PC-3 (cell line): ENCODE results near the gene OR10AG1. TPM values are rescaled to one million over a fixed set of nuclear protein-coding genes. Genes with fewer than 3 reads are reported as not detected.

Experiments
- ATAC-seq: fragments of 200-7000 bp; cut with Tn5 transposase; 2 replicates; pipeline ENCODE4 v1.9.1; 2020; ENCODE audit warnings: mild to moderate bottlenecking, moderate library complexity
- Bru-seq: library from RNA; stranded (reverse); fragments of 400-500 nt; gene quantifications from one replicate; lab custom pipeline; 2021; lab: Mats Ljungman, UMichigan
- BruChase-seq, 2 experiments: library from RNA; stranded (reverse); fragments of 400-500 nt; gene quantifications; one replicate each; lab custom pipeline; 2021; lab: Mats Ljungman, UMichigan
- BruUV-seq: library from RNA; stranded (reverse); fragments of 400-500 nt; replicated peaks from 2 replicates; lab custom pipeline; 2021; lab: Mats Ljungman, UMichigan
- CTCF ChIA-PET: fragments of 300-600 bp; sonication (Branson Sonifier 250); formaldehyde crosslinking; loops from one replicate; lab custom pipeline; 2022; ENCODE audit warnings: antibody characterized with exemption; lab: Charles Lee
- POLR2A ChIA-PET: fragments of 300-600 bp; sonication (Branson Sonifier 250); formaldehyde crosslinking; loops from one replicate; lab custom pipeline; 2022; ENCODE audit warnings: antibody characterized with exemption; ENCODE audit not compliant: unreplicated experiment; lab: Charles Lee
- DNase-seq: peaks from one replicate; pipeline ENCODE4 v3.0.0-alpha.2; 2015
- H2AFZ ChIP-seq: fragments of 300-600 bp; sonication (generic); 2 replicates; pipeline ENCODE4 v1.6.0; 2016; ENCODE audit warnings: antibody characterized with exemption, low read length
- H3F3A ChIP-seq: fragments of 300-600 bp; sonication (generic); one replicate; pipeline ENCODE4 v1.6.0; 2017; ENCODE audit warnings: antibody characterized with exemption, low read length, control low read depth, mild to moderate bottlenecking; ENCODE audit not compliant: unreplicated experiment
- H3K27ac ChIP-seq: fragments of 300-600 bp; sonication (generic); 2 replicates; pipeline ENCODE4 v1.5.1; 2016; ENCODE audit warnings: mild to moderate bottlenecking, low read length
- H3K27me3 ChIP-seq: fragments of 300-600 bp; sonication (generic); 2 replicates; pipeline ENCODE4 v1.6.1; 2016; ENCODE audit warnings: low read length, mixed read lengths
- H3K36me3 ChIP-seq: fragments of 300-600 bp; sonication (generic); 2 replicates; pipeline ENCODE4 v1.6.1; 2016; ENCODE audit warnings: low read depth, mixed run types, low read length, mixed read lengths
- H3K4me1 ChIP-seq: fragments of 300-600 bp; sonication (generic); 2 replicates; pipeline ENCODE4 v1.5.1; 2016; ENCODE audit warnings: low read length; ENCODE audit not compliant: insufficient read depth
- H3K4me2 ChIP-seq: fragments of 300-600 bp; sonication (generic); 2 replicates; pipeline ENCODE4 v1.6.0; 2016; ENCODE audit warnings: low read length
- H3K4me3 ChIP-seq: fragments of 300-600 bp; sonication (generic); 2 replicates; pipeline ENCODE4 v1.5.1; 2016; ENCODE audit warnings: mild to moderate bottlenecking, low read length, mixed read lengths
- H3K79me2 ChIP-seq: fragments of 300-600 bp; sonication (generic); 2 replicates; pipeline ENCODE4 v1.6.1; 2017; ENCODE audit warnings: low read length, mixed read lengths
- H3K9ac ChIP-seq: fragments of 300-600 bp; sonication (generic); 2 replicates; pipeline ENCODE4 v1.6.0; 2016; ENCODE audit warnings: mild to moderate bottlenecking, low read length
- H3K9me2 ChIP-seq: fragments of 300-600 bp; sonication (generic); replicated peaks from 2 replicates; pipeline ENCODE4 v1.6.1; 2016; ENCODE audit warnings: mixed run types, low read length, mixed read lengths
- H3K9me3 ChIP-seq: fragments of 300-600 bp; sonication (generic); 2 replicates; pipeline ENCODE4 v1.6.1; 2016; ENCODE audit warnings: low read length, mixed read lengths
- H4K20me1 ChIP-seq: fragments of 300-600 bp; sonication (generic); 2 replicates; pipeline ENCODE4 v1.6.1; 2016; ENCODE audit warnings: low read length, mixed read lengths
- CTCF ChIP-seq: fragments of 300-600 bp; sonication (generic); conservative IDR thresholded peaks from 2 replicates; pipeline ENCODE4 v1.5.1; 2017; ENCODE audit warnings: antibody characterized with exemption, low read depth, mild to moderate bottlenecking, low read length
- EZH2 ChIP-seq: fragments of 300-600 bp; sonication (generic); IDR thresholded peaks from one replicate; pipeline ENCODE4 v1.6.1; 2017; ENCODE audit warnings: antibody characterized with exemption, mild to moderate bottlenecking, low read length; ENCODE audit not compliant: unreplicated experiment
- EZH2phosphoT487 ChIP-seq: fragments of 300-600 bp; sonication (generic); IDR thresholded peaks from 2 replicates; pipeline ENCODE4 v1.6.1; 2018; ENCODE audit warnings: mild to moderate bottlenecking, antibody characterized with exemption, low read length, borderline replicate concordance
- intact Hi-C: fragments of 100-400 bp; cut with micrococcal nuclease; formaldehyde crosslinking; loops from 2 replicates; pipeline ENCODE4 v1.9.0; 2023
- long read RNA-seq: library from polyadenylated mRNA; unstranded; transcript quantifications from one replicate; pipeline ENCODE4 v2.0.0, GENCODE V29; 2021; ENCODE audit not compliant: unreplicated experiment
- total RNA-seq: library from RNA; depleted of rRNA; stranded (reverse); fragments of >200 nt; gene quantifications from 2 replicates; pipeline ENCODE4 v1.2.3, GENCODE V29; 2014; rRNA removed

OR10AG1 gene
- total RNA-seq (not detected in 2 replicates), Bru-seq, nascent RNA (not detected), BruChase-seq, experiment 1, labeled RNA remaining after a 6-hour chase (not detected), BruChase-seq, experiment 2, labeled RNA remaining after a 2-hour chase (not detected)
- long read RNA-seq = 0 reads

GRCh38 chr11:55969845-55970244 lies at the start of gene OR10AG1:
Gene OR10AG1, minus strand, starts transcription at chr11:55969945. Its CDS starts 38 bp downstream, at chr11:55969907.
- intact Hi-C loops = no loop called here
- POLR2A ChIA-PET = no interaction called here
- CTCF ChIA-PET = no interaction called here

GRCh38 chr11:56013805-56014204 lies 44.1 kb upstream of the OR10AG1 start:
- TF ChIP-seq EZH2 (no peak), CTCF (no peak), EZH2phosphoT487 (no peak)
- no TSS peak for BruUV-seq
- Histone ChIP-seq H3K9ac (no peak overlapping the region), H3K4me1 (no peaks in the 10 kb centered on the region), H3K4me2 (no peak overlapping the region), H3K9me3 (no peaks in the 10 kb centered on the region; the same call in 1 of the 2 replicates), H4K20me1 (no peaks in the 10 kb centered on the region), H3K36me3 (no peaks in the 10 kb centered on the region), H3K4me3 (no peak overlapping the region), H3K79me2 (no peaks in the 10 kb centered on the region), H3K27ac (no peak overlapping the region), H2AFZ (no peak overlapping the region), H3K9me2 (no peaks in the 10 kb centered on the region), H3K27me3 (peaks cover 5% of the 10 kb centered on the region; the same call in 1 of the 2 replicates), H3F3A (no peaks in the 10 kb centered on the region)
- CTCF ChIA-PET = no interaction called here
- no peak for DNase-seq
- no peak for ATAC-seq
- intact Hi-C loops = no loop called here
- POLR2A ChIA-PET = no interaction called here

More at GRCh38 chr11:55969845-55970244, at the start of gene OR10AG1:
- H3K9ac ChIP-seq = no peak within 1 kb of the TSS
- H3K79me2 ChIP-seq = no peaks in the 10 kb centered on the region
- no peaks in the 10 kb centered on the region for H3K4me1 ChIP-seq
- no peaks in the 10 kb centered on the region for H3F3A ChIP-seq
- H3K27ac ChIP-seq = no peak within 1 kb of the TSS
- no peak within 1 kb of the TSS for H3K4me2 ChIP-seq
- TF ChIP-seq EZH2phosphoT487 (no peak), CTCF (no peak), EZH2 (no peak)
- no peaks in the 10 kb centered on the region for H3K36me3 ChIP-seq
- H2AFZ ChIP-seq = no peak within 1 kb of the TSS
- DNase-seq = no peak
- no peak for ATAC-seq
- no peaks in the 10 kb centered on the region for H4K20me1 ChIP-seq
- no peak within 1 kb of the TSS for H3K4me3 ChIP-seq
- no peaks in the 10 kb centered on the region for H3K9me2 ChIP-seq
- no peaks in the 10 kb centered on the region for H3K9me3 ChIP-seq
- no TSS peak for BruUV-seq
- no peaks in the 10 kb centered on the region for H3K27me3 ChIP-seq

- ChIA-PET CTCF (no interaction called here), POLR2A (no interaction called here)
- peaks cover 4% of the 10 kb centered on the region for H3K9me3 ChIP-seq
- no peak overlapping the region for H2AFZ ChIP-seq
- no peaks in the 10 kb centered on the region for H3K9me2 ChIP-seq
- no peaks in the 10 kb centered on the region for H3K79me2 ChIP-seq
- no peaks in the 10 kb centered on the region for H3K36me3 ChIP-seq
- TF ChIP-seq CTCF (no peak), EZH2 (no peak), EZH2phosphoT487 (no peak)
- H3K4me3 ChIP-seq = no peak overlapping the region
- no peaks in the 10 kb centered on the region for H3F3A ChIP-seq
- H3K4me1 ChIP-seq = no peaks in the 10 kb centered on the region
- H3K4me2 ChIP-seq = no peak overlapping the region
- intact Hi-C loops = no loop called here
- no TSS peak for BruUV-seq
- DNase-seq (no peak), ATAC-seq (no peak)
- H4K20me1 ChIP-seq = no peaks in the 10 kb centered on the region
- no peak overlapping the region for H3K27ac ChIP-seq
- no peaks in the 10 kb centered on the region for H3K27me3 ChIP-seq
- H3K9ac ChIP-seq = no peak overlapping the region
These were observed 41.0 kb upstream of the OR10AG1 start for GRCh38 chr11:56010716-56011115.
